ENCODE measurements around the gene HSP90AB1.

DNA sequence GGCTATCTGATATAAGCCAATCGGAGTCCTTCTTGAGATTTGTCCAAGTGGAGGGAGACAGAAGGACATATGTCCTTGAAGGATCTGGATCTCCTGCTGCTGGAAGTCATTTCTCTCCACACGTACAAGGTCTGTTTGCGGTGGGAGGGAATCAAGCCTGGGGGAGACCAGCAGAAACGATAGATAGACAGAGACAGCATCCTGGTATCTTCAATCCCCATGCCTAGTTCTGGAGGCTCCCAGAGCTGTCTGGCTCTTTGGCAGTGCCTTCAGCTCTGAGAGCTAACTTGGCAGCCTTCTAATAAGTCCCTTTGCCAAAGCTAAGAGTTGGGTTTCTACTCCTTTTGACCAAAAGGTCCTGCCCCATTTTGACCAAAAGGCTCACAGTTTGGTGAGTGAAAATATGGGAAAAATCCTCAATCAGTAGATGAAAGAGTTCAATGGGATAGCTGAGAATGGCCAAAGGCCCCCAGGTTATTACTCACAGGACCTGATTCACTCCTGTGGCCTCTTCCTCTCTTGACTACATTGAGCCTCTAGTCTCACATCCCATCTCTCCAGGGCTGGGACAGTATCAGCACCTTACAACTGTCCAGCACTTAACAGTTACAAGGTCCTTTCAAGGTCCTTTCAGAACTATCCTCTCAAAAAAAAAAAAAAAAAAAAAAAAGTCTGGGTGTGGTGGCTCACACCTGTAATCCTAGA is 45.9 kb downstream of the HSP90AB1 start:
- TF ChIP-seq, protein P1, sequence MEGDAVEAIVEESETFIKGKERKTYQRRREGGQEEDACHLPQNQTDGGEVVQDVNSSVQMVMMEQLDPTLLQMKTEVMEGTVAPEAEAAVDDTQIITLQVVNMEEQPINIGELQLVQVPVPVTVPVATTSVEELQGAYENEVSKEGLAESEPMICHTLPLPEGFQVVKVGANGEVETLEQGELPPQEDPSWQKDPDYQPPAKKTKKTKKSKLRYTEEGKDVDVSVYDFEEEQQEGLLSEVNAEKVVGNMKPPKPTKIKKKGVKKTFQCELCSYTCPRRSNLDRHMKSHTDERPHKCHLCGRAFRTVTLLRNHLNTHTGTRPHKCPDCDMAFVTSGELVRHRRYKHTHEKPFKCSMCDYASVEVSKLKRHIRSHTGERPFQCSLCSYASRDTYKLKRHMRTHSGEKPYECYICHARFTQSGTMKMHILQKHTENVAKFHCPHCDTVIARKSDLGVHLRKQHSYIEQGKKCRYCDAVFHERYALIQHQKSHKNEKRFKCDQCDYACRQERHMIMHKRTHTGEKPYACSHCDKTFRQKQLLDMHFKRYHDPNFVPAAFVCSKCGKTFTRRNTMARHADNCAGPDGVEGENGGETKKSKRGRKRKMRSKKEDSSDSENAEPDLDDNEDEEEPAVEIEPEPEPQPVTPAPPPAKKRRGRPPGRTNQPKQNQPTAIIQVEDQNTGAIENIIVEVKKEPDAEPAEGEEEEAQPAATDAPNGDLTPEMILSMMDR (IDR thresholded peaks at IDR 0.05; ENCODE audit: poor library complexity) = no peak
- TF ChIP-seq EZH2 (IDR thresholded peaks at IDR 0.05; ENCODE audit: borderline replicate concordance) = no peak

All from hepatocyte (in vitro differentiated cells).